HepG2 (cell line): ENCODE data around the gene DLG4. TPM values are rescaled to one million over a fixed set of nuclear protein-coding genes. Genes with fewer than 3 reads are reported as not detected.

ENCODE experiments used
- FOSL2 ChIP-seq: sonication (generic); formaldehyde crosslinking; IDR thresholded peaks from 2 replicates; pipeline ENCODE4 v1.4.0; 2020; ENCODE audit warnings: missing genetic modification reagents
- GMEB2 ChIP-seq: IDR thresholded peaks from 2 replicates; pipeline ENCODE4 v1.6.1; 2016; ENCODE audit warnings: missing biosample characterization, missing genetic modification reagents, low read depth
- HDAC1 ChIP-seq: sonication (generic); formaldehyde crosslinking; IDR thresholded peaks from 2 replicates; pipeline ENCODE4 v1.5.1; 2020; ENCODE audit warnings: mild to moderate bottlenecking, missing genetic modification reagents
- HNF1A ChIP-seq, 2 experiments: sonication (generic) in 1 of 2; formaldehyde crosslinking in 1 of 2; IDR thresholded peaks; 2 replicates each; pipeline versions ENCODE4 v1.4.0 to v1.6.1; 2016 to 2020; ENCODE audit warnings: borderline replicate concordance in 1 of 2, low read depth in 1 of 2, mild to moderate bottlenecking in 1 of 2, missing genetic modification reagents in 1 of 2
- NFAT5 ChIP-seq: sonication (generic); formaldehyde crosslinking; IDR thresholded peaks from 2 replicates; pipeline ENCODE4 v1.4.0; 2020; ENCODE audit warnings: missing genetic modification reagents
- POLR2A ChIP-seq, 2 experiments: IDR thresholded peaks; 2 replicates each; pipeline ENCODE4 v1.6.1; 2011; ENCODE audit warnings: low read depth in 2 of 2, low read length in 2 of 2, mild to moderate bottlenecking in 1 of 2, moderate library complexity in 1 of 2; ENCODE audit not compliant: insufficient read depth in 1 of 2
- SOX13 ChIP-seq, 3 experiments: fragments of 450-650 bp in 1 of 3; sonication (generic) in 1 of 3; formaldehyde crosslinking in 1 of 3; IDR thresholded peaks in 2 of 3; conservative IDR thresholded peaks in 1 of 3; 2 replicates each; pipeline versions ENCODE4 v1.5.0 to v1.6.1; 2016 to 2020; ENCODE audit warnings: antibody characterized with exemption in 1 of 3, mild to moderate bottlenecking in 1 of 3, missing compliant biosample characterization in 1 of 3, missing genetic modification reagents in 1 of 3, moderate library complexity in 1 of 3
- ZBTB34 ChIP-seq: sonication (generic); formaldehyde crosslinking; IDR thresholded peaks from 2 replicates; pipeline ENCODE4 v1.8.0; 2022; ENCODE audit warnings: mild to moderate bottlenecking, missing genetic modification reagents
- ZBTB38 ChIP-seq: sonication (generic); formaldehyde crosslinking; IDR thresholded peaks from 2 replicates; pipeline ENCODE4 v1.5.1; 2020; ENCODE audit warnings: mild to moderate bottlenecking, missing genetic modification reagents
- ZNF121 ChIP-seq: sonication (generic); formaldehyde crosslinking; IDR thresholded peaks from 2 replicates; pipeline ENCODE4 v1.5.0; 2020; ENCODE audit warnings: mild to moderate bottlenecking, missing genetic modification reagents
- ZNF446 ChIP-seq: sonication (generic); formaldehyde crosslinking; IDR thresholded peaks from 2 replicates; pipeline ENCODE4 v1.5.0; 2020; ENCODE audit warnings: mild to moderate bottlenecking, missing genetic modification reagents
- ZNF580 ChIP-seq: IDR thresholded peaks from 2 replicates; pipeline ENCODE4 v1.6.1; 2016; ENCODE audit warnings: low read depth, borderline replicate concordance
- ZNF749 ChIP-seq: sonication (generic); formaldehyde crosslinking; IDR thresholded peaks from 2 replicates; pipeline ENCODE4 v1.8.0; 2022; ENCODE audit warnings: mild to moderate bottlenecking, missing genetic modification reagents, moderate library complexity, borderline replicate concordance
- polyA plus RNA-seq, 8 experiments: library from polyadenylated mRNA; depleted of rRNA in 3 of 8; stranded (reverse) in 7 of 8; unstranded in 1 of 8; fragments of >200 nt; fragmentation: Illumina TruSeq in 4 of 8; extraction: Trizol in 4 of 8; gene quantifications; 2 replicates each; pipeline versions ENCODE4 v1.2.1 to v1.2.3, GENCODE V29; 2011 to 2016; ENCODE audit warnings: low read depth in 4 of 8, missing spikeins in 1 of 8, mixed read lengths in 1 of 8; ENCODE audit not compliant: insufficient read depth in 1 of 8
- total RNA-seq, 5 experiments: library from RNA; depleted of rRNA; stranded (reverse); fragments of >200 nt; fragmentation: Illumina TruSeq; extraction: Trizol; gene quantifications; 2 replicates each; pipeline ENCODE4 v1.2.3, GENCODE V29; 2016; ENCODE audit warnings: low read depth in 1 of 5

The DLG4 gene
- total and polyA plus RNA-seq, 2 of the 13 experiments (the other 11 are each of a cell fraction or from before 2014, with no cell fraction given) = 0.71 to 4.3 TPM

GRCh38 chr17:7179317-7180254, 40.0 kb downstream of the DLG4 start, which contains the start of gene ASGR1 (continued):
- 0 out of 2 replicates have a peak, but pooled peaks have one; percentile 45 for TF ChIP-seq HNF1A (IDR thresholded peaks at IDR 0.05; ENCODE audit: low read depth)
- peak; percentile 86 for TF ChIP-seq HNF1A (CRISPR knock-in tag; IDR thresholded peaks at IDR 0.05; ENCODE audit: borderline replicate concordance)
- peak; percentile 42; the same call in 1 of the 2 replicates for TF ChIP-seq ZNF446 (CRISPR knock-in tag)
- peak; percentile 72 for TF ChIP-seq HDAC1 (CRISPR knock-in tag)
- peak; percentile 76 for TF ChIP-seq ZNF121
- no peak; the same call in 1 of the 2 replicates for TF ChIP-seq ZNF749 (CRISPR knock-in tag)
- peak; percentile 96 for TF ChIP-seq ZNF580
- TF ChIP-seq NFAT5 (CRISPR knock-in tag) = no peak
- TF ChIP-seq SOX13 (IDR thresholded peaks at IDR 0.05) = no peak
- TF ChIP-seq SOX13 (CRISPR knock-in tag; conservative IDR thresholded peaks at IDR 0.05 in 1 of 2, IDR thresholded peaks at IDR 0.05 in 1 of 2) = peak in 1 of 2 experiments; percentile 57; a peak in 2 of 4 replicates
- no peak for TF ChIP-seq GMEB2 (CRISPR knock-in tag)
- peak; percentile 21; the same call in 1 of the 2 replicates for TF ChIP-seq ZBTB34
- no peak; the same call in 1 of the 2 replicates for TF ChIP-seq FOSL2
- TF ChIP-seq POLR2A (IDR thresholded peaks at IDR 0.05; ENCODE audit: insufficient read depth in 1 of 2, low read depth in 2 of 2, low read length in 2 of 2) = peak; percentile 78 to 88
- TF ChIP-seq ZBTB38 (CRISPR knock-in tag) = peak; percentile 70
